ENCODE data around the gene VWA8. TPM values are rescaled to one million over a fixed set of nuclear protein-coding genes. Genes with fewer than 3 reads are reported as not detected.
A peak's percentile ranks its signal among the peaks of the same experiment; 100 is the strongest.
"Not testable (repeated sequence)": the region's sequence is repeated elsewhere in the genome, so short reads cannot be mapped to it uniquely, and the experiment has no call there.

The VWA8 gene
- total RNA-seq, 1 experiment from 2014 or later = 21.4 TPM

DNA sequence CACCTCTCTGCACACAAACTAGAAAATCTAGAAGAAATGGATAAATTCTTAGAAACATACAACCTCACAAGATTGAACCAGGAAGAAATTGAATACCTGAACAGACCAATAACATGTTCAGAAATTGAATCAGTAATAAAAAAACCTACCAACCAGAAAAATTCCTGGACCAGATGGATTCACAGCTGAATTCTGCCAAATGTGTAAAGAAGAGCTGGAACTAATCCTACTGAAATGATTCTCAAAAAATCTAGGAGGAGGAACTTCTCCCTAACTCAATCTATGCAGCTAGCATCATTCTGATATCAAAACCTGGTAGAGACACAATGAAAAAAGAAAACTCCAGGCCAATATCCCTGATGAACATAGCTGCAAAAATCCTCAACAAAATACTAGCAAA, 336.9 kb downstream of the VWA8 start:
- Mint-ChIP-seq H3K27me3 (ENCODE audit: insufficient read depth, unreplicated experiment) (no peaks in the 10 kb centered on the region), H3K36me3 (ENCODE audit: insufficient read depth, unreplicated experiment) (peaks cover 6% of the 10 kb centered on the region), H3K4me3 (ENCODE audit: unreplicated experiment) (no peak overlapping the region), H3K9me3 (ENCODE audit: unreplicated experiment) (no peaks in the 10 kb centered on the region), H3K4me1 (ENCODE audit: insufficient read depth, unreplicated experiment) (peaks cover 18% of the 10 kb centered on the region), H3K27ac (ENCODE audit: low read depth, unreplicated experiment) (no peak overlapping the region)
- TF ChIP-seq CTCF (IDR thresholded peaks at IDR 0.05; ENCODE audit: unreplicated experiment) = no peak
- ChIA-PET CTCF (interaction anchor here (1.1 kb wide), 1 partner anchor 44 kb away, joined by 3 read pairs; no protein-coding TSS in a partner anchor), POLR2A (no interaction called here)
- BruUV-seq (replicated peaks) = no TSS peak
- intact Hi-C loops (cut with micrococcal nuclease) = no loop called here
- no peak for DNase-seq (ENCODE audit: unreplicated experiment)

GRCh38 chr13:41622432-41623429, 338.2 kb downstream of the VWA8 start:
- H3K27ac Mint-ChIP-seq (ENCODE audit: low read depth, unreplicated experiment) = peak overlapping the region; percentile 73
- intact Hi-C loops (cut with micrococcal nuclease) = no loop called here
- no peaks in the 10 kb centered on the region for H3K9me3 Mint-ChIP-seq (ENCODE audit: unreplicated experiment)
- peaks cover 6% of the 10 kb centered on the region for H3K36me3 Mint-ChIP-seq (ENCODE audit: insufficient read depth, unreplicated experiment)
- TF ChIP-seq CTCF (IDR thresholded peaks at IDR 0.05; ENCODE audit: unreplicated experiment) = no peak
- no peak for DNase-seq (ENCODE audit: unreplicated experiment)
- POLR2A ChIA-PET = interaction anchor here (0.6 to 2.0 kb wide), 4 partner anchors 9 to 38 kb away, joined by 3 to 8 read pairs (median 6); no protein-coding TSS in a partner anchor
- H3K4me1 Mint-ChIP-seq (ENCODE audit: insufficient read depth, unreplicated experiment) = peaks cover 18% of the 10 kb centered on the region
- no peaks in the 10 kb centered on the region for H3K27me3 Mint-ChIP-seq (ENCODE audit: insufficient read depth, unreplicated experiment)
- H3K4me3 Mint-ChIP-seq (ENCODE audit: unreplicated experiment) = no peak overlapping the region
- no TSS peak for BruUV-seq (replicated peaks)
- CTCF ChIA-PET = interaction anchor here (0.5 to 1.1 kb wide), 2 partner anchors 33 to 49 kb away, joined by 3 read pairs; no protein-coding TSS in a partner anchor

GRCh38 chr13:41621716-41622431, 339.0 kb downstream of the VWA8 start:
- H3K36me3 Mint-ChIP-seq (ENCODE audit: insufficient read depth, unreplicated experiment) = peaks cover 6% of the 10 kb centered on the region
- no peaks in the 10 kb centered on the region for H3K9me3 Mint-ChIP-seq (ENCODE audit: unreplicated experiment)
- H3K4me1 Mint-ChIP-seq (ENCODE audit: insufficient read depth, unreplicated experiment) = peaks cover 18% of the 10 kb centered on the region
- no peaks in the 10 kb centered on the region for H3K27me3 Mint-ChIP-seq (ENCODE audit: insufficient read depth, unreplicated experiment)
- no peak for DNase-seq (ENCODE audit: unreplicated experiment)
- ChIA-PET CTCF (interaction anchor here (0.5 kb wide), 1 partner anchor 49 kb away, joined by 3 read pairs; no protein-coding TSS in a partner anchor), POLR2A (interaction anchor here (0.6 to 2.0 kb wide), 4 partner anchors 8 to 37 kb away, joined by 3 to 8 read pairs (median 6); no protein-coding TSS in a partner anchor)
- no TSS peak for BruUV-seq (replicated peaks)
- H3K27ac Mint-ChIP-seq (ENCODE audit: low read depth, unreplicated experiment) = peak overlapping the region; percentile 73
- TF ChIP-seq CTCF (IDR thresholded peaks at IDR 0.05; ENCODE audit: unreplicated experiment) = no peak
- intact Hi-C loops (cut with micrococcal nuclease) = no loop called here
- no peak overlapping the region for H3K4me3 Mint-ChIP-seq (ENCODE audit: unreplicated experiment)

DNA sequence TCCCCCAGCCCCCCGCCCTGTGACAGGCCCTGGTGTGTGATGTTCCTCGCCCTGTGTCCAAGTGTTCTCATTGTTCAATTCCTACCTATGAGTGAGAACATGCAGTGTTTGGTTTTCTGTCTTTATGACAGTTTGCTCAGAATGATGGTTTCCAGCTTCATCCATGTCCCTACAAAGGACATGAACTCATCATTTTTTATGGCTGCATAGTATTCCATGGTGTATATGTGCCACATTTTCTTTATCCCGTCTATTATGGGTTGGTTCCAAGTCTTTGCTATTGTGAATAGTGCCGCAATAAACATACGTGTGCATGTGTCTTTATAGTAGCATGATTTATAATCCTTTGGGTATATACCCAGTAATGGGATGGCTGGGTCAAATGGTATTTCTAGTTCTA, 343.3 kb downstream of the VWA8 start:
- peaks cover 24% of the 10 kb centered on the region for H3K4me1 Mint-ChIP-seq (ENCODE audit: insufficient read depth, unreplicated experiment)
- intact Hi-C loops (cut with micrococcal nuclease); POLR2A ChIA-PET; H3K27ac Mint-ChIP-seq (ENCODE audit: low read depth, unreplicated experiment); DNase-seq (ENCODE audit: unreplicated experiment); BruUV-seq (replicated peaks); H3K27me3 Mint-ChIP-seq (ENCODE audit: insufficient read depth, unreplicated experiment); H3K4me3 Mint-ChIP-seq (ENCODE audit: unreplicated experiment); CTCF ChIA-PET; H3K9me3 Mint-ChIP-seq (ENCODE audit: unreplicated experiment): not testable (repeated sequence)
- peaks cover 15% of the 10 kb centered on the region for H3K36me3 Mint-ChIP-seq (ENCODE audit: insufficient read depth, unreplicated experiment)

Data from MCF 10A (cell line).